ENCODE results near the gene NFIA.
A peak's percentile ranks its signal among the peaks of the same experiment; 100 is the strongest.
"Not testable (repeated sequence)": the region's sequence is repeated elsewhere in the genome, so short reads cannot be mapped to it uniquely, and the experiment has no call there.

Gene NFIA

DNA sequence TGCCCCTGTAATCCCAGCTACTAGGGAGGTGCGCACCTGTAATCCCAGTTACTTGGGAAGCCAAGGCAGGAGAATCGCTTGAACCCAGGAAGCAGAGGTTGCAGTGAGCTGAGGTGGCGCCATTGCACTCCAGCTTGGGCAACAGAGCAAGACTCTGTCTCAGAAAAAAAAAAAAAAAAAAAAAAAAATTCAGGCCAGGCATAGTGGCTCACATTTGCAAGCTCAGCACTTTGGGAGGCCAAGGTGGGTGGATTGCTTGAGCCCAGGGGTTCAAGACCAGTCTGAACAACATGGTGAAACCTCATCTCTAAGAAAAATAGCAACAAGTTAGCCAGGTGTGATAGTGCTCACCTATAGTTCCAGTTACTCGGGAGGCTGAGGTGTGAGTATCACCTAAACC is 20.8 kb upstream of the NFIA start:
- not testable (repeated sequence) for DNase-seq

DNA sequence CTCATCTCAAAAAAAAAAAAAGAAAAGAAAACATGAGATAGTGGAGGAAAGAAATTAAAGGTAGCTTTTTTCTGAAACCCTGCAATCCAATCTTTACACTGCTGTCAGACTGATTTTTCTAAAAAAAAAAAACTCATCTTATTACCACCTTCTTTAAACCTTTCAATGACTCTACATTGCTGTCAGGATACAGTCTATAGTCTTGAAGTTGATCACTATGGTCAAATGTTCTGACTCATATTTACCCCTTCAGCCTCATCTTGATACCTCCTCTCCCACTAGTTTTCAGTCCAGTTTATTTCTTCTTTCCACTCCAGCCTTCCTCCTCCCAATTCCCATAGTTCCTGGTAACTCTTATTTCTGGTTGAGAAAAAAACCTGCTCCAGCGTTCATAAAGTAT is 17.7 kb upstream of the NFIA start:
- DNase-seq, result no peak

DNA sequence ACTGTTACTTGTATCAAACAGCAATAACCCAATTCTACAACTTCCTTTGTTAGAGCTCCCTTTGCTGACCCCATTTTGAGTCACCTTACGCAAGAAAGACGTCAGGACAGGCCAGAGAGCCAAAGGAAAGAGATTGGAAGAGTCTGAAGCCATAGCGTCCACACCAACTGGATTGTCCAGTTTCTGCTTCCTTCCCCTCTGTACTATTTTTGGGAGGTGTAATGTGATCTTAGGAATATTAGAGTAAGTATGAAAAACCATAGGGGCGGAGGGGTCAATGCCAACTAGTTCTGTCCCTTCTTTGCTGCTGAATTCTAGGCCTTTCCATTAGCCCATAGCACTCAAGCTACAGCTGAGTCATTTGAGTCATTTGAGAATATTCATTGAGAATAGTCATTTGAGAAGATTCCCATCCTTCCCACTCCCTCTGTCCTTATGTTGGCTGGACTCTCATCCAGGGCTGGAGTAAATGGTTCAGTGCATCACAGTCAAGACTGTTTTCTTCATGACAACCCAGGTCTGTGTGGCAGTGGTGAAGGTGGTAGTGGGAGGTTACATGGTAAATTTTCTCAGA is 14.8 kb upstream of the NFIA start:
- DNase-seq, result no peak

DNA sequence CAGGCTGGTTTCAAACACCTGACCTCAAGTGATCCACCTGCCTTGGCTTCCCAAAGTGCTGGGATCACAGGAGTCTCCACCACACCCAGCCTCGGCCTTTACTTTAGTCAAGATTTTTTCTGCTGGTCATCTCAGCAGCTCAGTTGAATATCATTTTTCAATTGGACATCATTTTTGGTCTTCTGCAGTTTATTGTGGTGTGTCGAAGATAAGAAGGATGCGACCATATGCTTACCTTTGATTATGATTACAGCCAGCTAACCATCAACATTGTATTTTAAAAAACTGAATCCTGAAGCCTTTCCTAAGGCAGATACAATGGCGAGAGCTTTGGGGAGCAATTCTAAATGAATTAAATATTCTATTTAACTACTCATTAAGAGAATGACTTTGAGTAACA is 12.3 kb upstream of the NFIA start:
- DNase-seq, result no peak

DNA sequence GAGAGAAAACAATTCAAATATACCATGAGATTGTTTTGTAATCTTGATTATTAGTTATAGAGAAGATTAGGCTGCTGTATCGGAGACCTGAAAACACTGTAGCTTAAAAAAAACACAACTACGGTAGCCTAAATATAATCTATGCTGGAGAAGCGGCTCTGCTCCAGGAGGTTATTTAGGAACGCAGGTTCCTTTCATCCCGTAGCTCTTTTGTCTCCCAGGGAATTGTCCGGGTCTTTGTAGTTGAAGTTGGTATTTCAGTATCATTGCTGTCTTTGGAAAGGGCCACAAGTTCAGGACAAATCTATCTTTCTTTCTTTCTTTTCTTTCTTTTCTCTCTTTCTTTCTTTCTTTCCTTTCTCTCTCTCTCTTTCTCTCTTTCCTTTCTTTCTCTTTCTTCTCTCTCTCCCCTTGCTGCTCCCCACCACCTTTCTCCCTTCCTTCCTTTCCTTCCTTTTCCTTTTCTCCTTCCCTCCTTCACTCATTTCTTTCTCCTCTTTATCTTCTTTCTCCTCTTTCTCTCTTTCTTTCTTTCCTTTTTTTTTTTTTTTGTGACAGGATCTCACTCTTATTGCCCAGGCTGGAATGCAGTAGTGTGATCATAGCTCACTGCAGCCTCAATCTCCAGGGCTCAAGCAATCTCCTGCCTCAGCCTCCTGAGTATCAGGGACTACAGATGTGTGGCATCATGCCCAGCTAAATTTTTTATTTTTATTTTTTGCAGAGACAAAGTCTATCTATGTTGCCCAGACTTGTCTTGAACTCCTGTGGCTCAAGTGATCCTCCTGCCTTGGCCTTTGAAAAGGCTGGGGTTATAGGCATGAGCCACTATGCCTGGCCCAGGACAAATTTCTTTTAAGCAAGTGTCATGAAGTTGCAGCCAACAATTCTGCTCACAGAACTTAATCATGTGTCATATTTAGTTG is 10.9 kb upstream of the NFIA start:
- no peak for DNase-seq

GRCh38 chr1:61073871-61074270 is 8.5 kb upstream of the NFIA start:
- no peak for DNase-seq

- DNase-seq, result not testable (repeated sequence)
These were observed 6.5 kb upstream of the NFIA start for GRCh38 chr1:61075833-61076232.

GRCh38 chr1:61076728-61077675 is 5.4 kb upstream of the NFIA start:
- no peak for DNase-seq

- peak; percentile 69 to 94 for DNase-seq
These were observed 4.5 kb upstream of the NFIA start for GRCh38 chr1:61077676-61078541.

GRCh38 chr1:61078618-61079295 is 3.6 kb upstream of the NFIA start:
- DNase-seq, result no peak

- no peak for DNase-seq
These were observed 3.0 kb upstream of the NFIA start for GRCh38 chr1:61079296-61079897.

DNA sequence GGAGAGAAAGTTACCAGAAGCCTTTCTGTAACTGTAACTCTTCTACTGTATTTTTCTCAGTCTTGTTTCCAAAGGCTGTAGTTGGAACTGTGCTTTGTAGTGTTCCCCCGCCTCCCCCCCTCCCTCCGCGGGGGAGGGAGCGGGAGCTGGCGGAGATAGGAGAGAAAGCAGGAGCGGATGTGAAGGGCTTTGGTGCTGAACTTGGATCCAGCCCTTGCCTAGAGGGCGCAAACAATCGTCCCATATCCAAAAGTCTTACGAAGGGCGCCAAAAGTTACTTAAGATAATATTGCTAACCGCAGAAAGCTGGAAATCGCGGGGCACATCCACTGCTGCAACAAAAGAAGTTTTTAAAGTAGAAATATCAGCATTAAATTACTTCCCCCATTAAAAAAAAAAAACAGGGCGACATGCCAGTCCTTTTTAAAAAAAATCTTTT is 2.4 kb upstream of the NFIA start:
- no peak for DNase-seq

GRCh38 chr1:61080413-61081143 is 1.8 kb upstream of the NFIA start:
- no peak for DNase-seq

DNA sequence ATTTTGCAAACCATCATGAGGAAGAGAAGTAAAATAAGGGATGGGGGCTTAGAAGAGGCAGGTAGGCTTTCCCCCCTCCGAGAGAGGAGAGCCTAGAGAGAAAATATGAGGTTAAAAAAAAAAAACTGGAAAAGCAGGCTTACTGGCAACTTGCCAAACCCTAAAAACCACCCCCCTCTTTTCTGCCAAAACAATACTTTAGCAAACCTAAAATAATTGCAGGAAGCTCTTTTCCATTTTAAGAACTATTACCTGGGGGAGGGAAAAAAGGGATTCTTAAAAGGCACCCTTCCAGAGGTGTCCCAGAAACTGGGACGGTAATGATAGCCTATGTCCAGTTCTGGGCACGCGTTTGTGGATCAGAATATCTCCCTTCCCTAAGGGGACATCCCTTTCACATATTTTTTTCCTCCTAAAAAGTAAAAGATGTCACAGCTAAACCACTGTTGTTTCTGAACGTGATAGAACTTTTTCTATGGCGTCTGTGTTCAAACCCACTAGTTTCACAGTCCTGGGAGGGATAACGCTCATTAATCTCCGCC is 1.1 kb upstream of the NFIA start:
- no peak for DNase-seq

- no peak for DNase-seq
These were observed 563 bp upstream of the NFIA start for GRCh38 chr1:61081686-61082310.

- DNase-seq, result no peak
These were observed 849 bp downstream of the NFIA start for GRCh38 chr1:61083013-61083806.

- DNase-seq, result no peak
These were observed 1.6 kb downstream of the NFIA start for GRCh38 chr1:61083807-61084440.

- DNase-seq, result no peak
These were observed 2.2 kb downstream of the NFIA start for GRCh38 chr1:61084491-61085031.

All from cerebellar nuclear complex (tissue), 1 donor.